Vagina (tissue), 2 donors: ENCODE results near the gene P3H2. TPM values are rescaled to one million over a fixed set of nuclear protein-coding genes. Genes with fewer than 3 reads are reported as not detected.

ENCODE experiments used
- DNase-seq, 2 donors: peaks; one replicate each; pipeline ENCODE4 v3.0.0-alpha.2; 2017; ENCODE audit errors: extremely low spot score in 2 of 2
- H3K27ac ChIP-seq: fragments of 200-600 bp; sonication (generic); one replicate; pipeline ENCODE4 v1.5.1; 2019
- H3K27me3 ChIP-seq: fragments of 200-600 bp; sonication (generic); one replicate; pipeline ENCODE4 v1.5.1; 2019
- H3K36me3 ChIP-seq, 2 donors: fragments of 200-600 bp; sonication (generic); one replicate each; pipeline ENCODE4 v1.5.1; 2017 to 2019
- H3K4me1 ChIP-seq: fragments of 200-600 bp; sonication (generic); one replicate; pipeline ENCODE4 v1.5.1; 2019
- H3K4me3 ChIP-seq, 2 donors: fragments of 200-600 bp; sonication (generic); 1 replicate in 1 of 2; 2 replicates in 1 of 2; pipeline ENCODE4 v1.5.1; 2016 to 2019
- H3K9me3 ChIP-seq: fragments of 200-600 bp; sonication (generic); one replicate; pipeline ENCODE4 v1.5.1; 2019
- POLR2A ChIP-seq, 2 donors: fragments of 450-650 bp; IDR thresholded peaks; one replicate each; pipeline ENCODE4 v1.6.1; 2017; ENCODE audit warnings: antibody characterized with exemption in 2 of 2, mild to moderate bottlenecking in 2 of 2, moderate library complexity in 2 of 2
- POLR2AphosphoS5 ChIP-seq, 2 donors: sonication (generic); formaldehyde crosslinking; IDR thresholded peaks; one replicate each; pipeline ENCODE4 v1.9.0; 2017; ENCODE audit warnings: antibody characterized with exemption in 2 of 2, mild to moderate bottlenecking in 2 of 2, low read depth in 1 of 2; ENCODE audit not compliant: insufficient read depth in 1 of 2
- intact Hi-C: fragments of 100-400 bp; cut with DNase I; formaldehyde crosslinking; loops from one replicate; pipeline ENCODE4 v1.15.1; 2023
- total RNA-seq: library from RNA; depleted of rRNA; stranded (reverse); fragments of >200 nt; gene quantifications from one replicate; pipeline ENCODE4 v1.2.3, GENCODE V29; 2016
- TF ChIP-seq, protein P1 (sequence below), 3 experiments: fragments of 450-650 bp in 2 of 3; fragments of 200-600 bp in 1 of 3; sonication (generic) in 1 of 3; IDR thresholded peaks; one replicate each; pipeline ENCODE4 v1.5.1; 2017 to 2019; ENCODE audit warnings: antibody characterized with exemption in 3 of 3, mild to moderate bottlenecking in 2 of 3, moderate library complexity in 2 of 3

P3H2 gene
- total RNA-seq, 1 donor from 2014 or later: 41.7 TPM

DNA sequence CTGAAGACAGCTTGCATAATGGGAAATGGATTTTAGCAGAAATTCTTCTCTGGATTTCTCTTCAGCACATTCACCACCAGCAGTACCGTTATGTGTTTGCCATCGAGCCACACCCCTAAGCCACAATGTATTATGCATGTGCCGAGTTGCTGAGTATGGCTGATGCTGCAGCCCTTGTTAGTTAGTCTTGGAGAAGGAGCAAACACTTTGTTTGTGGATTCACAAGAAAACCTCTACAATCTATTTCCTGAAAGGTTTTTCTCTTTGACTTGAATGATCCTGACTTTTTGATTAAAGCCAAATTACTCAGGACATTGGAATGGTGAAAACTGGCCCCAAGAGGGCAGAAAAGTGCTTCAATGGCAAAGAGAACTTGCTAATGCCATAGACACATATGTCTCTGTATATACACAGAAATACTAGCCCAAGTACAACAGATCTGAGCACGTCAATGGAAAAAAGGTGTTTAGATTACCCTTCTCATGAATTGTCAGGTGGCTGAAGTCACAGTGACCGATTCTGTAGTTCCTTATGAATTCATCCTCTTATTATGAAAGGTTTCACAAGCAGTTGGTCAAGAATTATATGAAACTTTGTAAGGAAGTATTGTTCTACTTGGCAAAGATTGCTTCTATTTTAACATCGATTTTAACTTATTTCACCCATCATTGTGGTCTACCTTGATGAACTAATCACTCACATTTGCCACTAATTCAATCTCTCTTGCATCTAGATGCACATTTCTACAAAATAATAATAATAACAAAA is 103.0 kb downstream of the P3H2 start:
- Histone ChIP-seq H3K4me3 (no peak overlapping the region), H3K4me1 (peaks cover 17% of the 10 kb centered on the region), H3K36me3 (no peaks in the 10 kb centered on the region), H3K9me3 (no peaks in the 10 kb centered on the region), H3K27me3 (no peaks in the 10 kb centered on the region), H3K27ac (no peak overlapping the region)
- intact Hi-C loops: no loop called here
- no peak for DNase-seq
- TF ChIP-seq POLR2AphosphoS5 (IDR thresholded peaks at IDR 0.05; ENCODE audit: insufficient read depth in 1 of 2, low read depth in 1 of 2): peak in 1 of 2 donors; percentile 53
- TF ChIP-seq POLR2A (IDR thresholded peaks at IDR 0.05): no peak

DNA sequence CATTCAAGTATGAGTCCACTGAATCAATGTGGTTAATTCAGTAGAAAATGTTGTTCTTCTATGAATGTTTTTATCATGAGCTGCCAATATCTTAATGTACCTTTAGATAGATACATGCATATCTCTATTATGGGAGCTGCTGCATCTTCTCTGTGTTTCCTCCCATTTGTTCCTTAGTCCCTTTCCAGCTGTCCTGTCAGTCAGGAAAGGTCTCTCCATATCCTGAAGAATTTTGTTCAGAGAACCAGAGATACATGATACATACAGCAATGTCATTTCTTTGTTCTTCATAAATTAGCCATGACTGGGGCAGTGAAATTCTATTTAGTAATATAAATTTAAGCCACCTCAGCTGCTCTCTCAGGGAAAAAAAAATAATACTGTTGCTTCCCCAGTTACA is 103.7 kb downstream of the P3H2 start:
- H3K9me3 ChIP-seq: no peaks in the 10 kb centered on the region
- H3K4me3 ChIP-seq: no peak overlapping the region
- no peak for TF ChIP-seq POLR2A (IDR thresholded peaks at IDR 0.05)
- no peak for TF ChIP-seq POLR2AphosphoS5 (IDR thresholded peaks at IDR 0.05; ENCODE audit: insufficient read depth in 1 of 2, low read depth in 1 of 2)
- TF ChIP-seq, protein P1, sequence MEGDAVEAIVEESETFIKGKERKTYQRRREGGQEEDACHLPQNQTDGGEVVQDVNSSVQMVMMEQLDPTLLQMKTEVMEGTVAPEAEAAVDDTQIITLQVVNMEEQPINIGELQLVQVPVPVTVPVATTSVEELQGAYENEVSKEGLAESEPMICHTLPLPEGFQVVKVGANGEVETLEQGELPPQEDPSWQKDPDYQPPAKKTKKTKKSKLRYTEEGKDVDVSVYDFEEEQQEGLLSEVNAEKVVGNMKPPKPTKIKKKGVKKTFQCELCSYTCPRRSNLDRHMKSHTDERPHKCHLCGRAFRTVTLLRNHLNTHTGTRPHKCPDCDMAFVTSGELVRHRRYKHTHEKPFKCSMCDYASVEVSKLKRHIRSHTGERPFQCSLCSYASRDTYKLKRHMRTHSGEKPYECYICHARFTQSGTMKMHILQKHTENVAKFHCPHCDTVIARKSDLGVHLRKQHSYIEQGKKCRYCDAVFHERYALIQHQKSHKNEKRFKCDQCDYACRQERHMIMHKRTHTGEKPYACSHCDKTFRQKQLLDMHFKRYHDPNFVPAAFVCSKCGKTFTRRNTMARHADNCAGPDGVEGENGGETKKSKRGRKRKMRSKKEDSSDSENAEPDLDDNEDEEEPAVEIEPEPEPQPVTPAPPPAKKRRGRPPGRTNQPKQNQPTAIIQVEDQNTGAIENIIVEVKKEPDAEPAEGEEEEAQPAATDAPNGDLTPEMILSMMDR (IDR thresholded peaks at IDR 0.05): no peak
- no peak overlapping the region for H3K27ac ChIP-seq
- no peak for DNase-seq
- intact Hi-C loops: no loop called here
- H3K27me3 ChIP-seq: no peaks in the 10 kb centered on the region
- H3K4me1 ChIP-seq: peaks cover 20% of the 10 kb centered on the region
- no peaks in the 10 kb centered on the region for H3K36me3 ChIP-seq

GRCh38 chr3:190014940-190015339 is 105.8 kb downstream of the P3H2 start:
- no peak overlapping the region for H3K4me3 ChIP-seq
- peaks cover 21% of the 10 kb centered on the region for H3K4me1 ChIP-seq
- no peak for DNase-seq
- H3K9me3 ChIP-seq: no peaks in the 10 kb centered on the region
- no peaks in the 10 kb centered on the region for H3K27me3 ChIP-seq
- H3K36me3 ChIP-seq: no peaks in the 10 kb centered on the region
- H3K27ac ChIP-seq: no peak overlapping the region
- no peak for TF ChIP-seq POLR2AphosphoS5 (IDR thresholded peaks at IDR 0.05; ENCODE audit: insufficient read depth in 1 of 2, low read depth in 1 of 2)
- TF ChIP-seq POLR2A (IDR thresholded peaks at IDR 0.05): no peak
- TF ChIP-seq, protein P1 (IDR thresholded peaks at IDR 0.05): no peak
- intact Hi-C loops: no loop called here

DNA sequence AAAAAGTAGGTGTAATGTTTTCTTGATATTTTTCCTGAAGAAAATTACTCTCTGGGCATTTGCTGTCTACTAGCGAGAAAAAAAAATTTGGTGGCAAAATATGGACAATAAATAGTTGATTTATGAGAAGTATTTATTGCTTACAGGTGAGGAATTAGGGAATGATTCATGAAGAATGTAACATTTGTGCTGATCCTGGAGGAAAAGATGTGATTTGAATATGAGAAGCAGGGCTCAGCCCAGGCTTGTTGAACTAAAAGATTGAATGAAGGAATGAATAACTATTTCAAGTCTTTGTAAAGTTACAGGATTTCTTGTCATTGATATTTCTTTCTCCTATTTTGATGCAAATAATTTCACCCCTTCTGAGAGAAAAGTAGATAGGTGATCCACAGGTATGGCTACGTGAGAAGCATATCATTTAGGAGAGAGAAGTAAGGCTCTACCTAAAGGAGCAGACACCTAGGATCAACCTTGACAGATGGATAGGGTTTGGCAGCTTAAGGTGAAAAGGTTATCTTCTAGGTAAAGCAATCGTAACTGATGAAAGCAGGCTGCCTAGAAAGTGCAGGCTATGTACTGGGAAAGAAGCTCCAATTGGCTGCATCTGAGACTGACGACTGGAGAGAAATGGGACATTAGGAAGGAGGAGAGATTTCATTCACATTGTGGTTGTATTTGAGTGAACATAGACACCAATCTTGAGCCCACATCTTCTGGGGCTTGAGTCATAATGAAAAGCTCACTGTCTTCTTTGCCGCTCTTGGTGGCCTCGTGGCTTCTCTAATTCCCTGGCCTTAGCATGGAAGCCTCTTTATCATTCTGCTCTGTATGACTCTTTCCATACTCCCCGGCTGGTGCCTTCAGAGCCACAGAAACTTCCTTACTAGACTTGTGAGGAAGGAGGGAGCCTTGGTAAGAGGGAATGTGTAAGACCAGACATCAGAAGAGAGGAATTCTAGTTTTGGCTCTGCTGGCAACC is 106.5 kb downstream of the P3H2 start:
- TF ChIP-seq, protein P1 (IDR thresholded peaks at IDR 0.05): no peak
- no peak for TF ChIP-seq POLR2AphosphoS5 (IDR thresholded peaks at IDR 0.05; ENCODE audit: insufficient read depth in 1 of 2, low read depth in 1 of 2)
- no peak for TF ChIP-seq POLR2A (IDR thresholded peaks at IDR 0.05)
- no peak overlapping the region for H3K27ac ChIP-seq
- peaks cover 21% of the 10 kb centered on the region for H3K4me1 ChIP-seq
- no peaks in the 10 kb centered on the region for H3K27me3 ChIP-seq
- intact Hi-C loops: no loop called here
- H3K36me3 ChIP-seq: no peaks in the 10 kb centered on the region
- H3K4me3 ChIP-seq: no peak overlapping the region
- DNase-seq: no peak
- no peaks in the 10 kb centered on the region for H3K9me3 ChIP-seq

DNA sequence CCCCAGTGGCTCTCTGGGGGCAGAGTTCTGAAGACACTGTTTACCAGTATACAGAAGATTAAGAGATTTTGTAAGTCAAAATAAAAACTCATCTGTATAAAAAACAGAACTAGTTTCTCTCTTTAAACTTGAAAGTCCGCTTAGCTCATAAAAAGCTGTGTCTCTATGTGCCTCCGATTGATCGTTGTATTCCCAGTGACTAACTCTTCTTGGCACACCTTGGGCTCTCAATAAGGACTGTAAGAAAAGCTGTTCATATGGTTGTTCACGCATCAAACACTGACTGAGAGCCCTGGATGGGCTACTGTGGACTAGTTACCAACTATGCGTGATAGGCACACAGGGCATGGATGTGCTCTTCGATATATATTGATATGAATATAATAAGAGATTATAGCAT is 107.9 kb downstream of the P3H2 start:
- H3K9me3 ChIP-seq: no peaks in the 10 kb centered on the region
- TF ChIP-seq POLR2A (IDR thresholded peaks at IDR 0.05) (no peak), POLR2AphosphoS5 (IDR thresholded peaks at IDR 0.05; ENCODE audit: insufficient read depth in 1 of 2, low read depth in 1 of 2) (no peak)
- TF ChIP-seq, protein P1 (IDR thresholded peaks at IDR 0.05): no peak
- intact Hi-C loops: no loop called here
- peaks cover 21% of the 10 kb centered on the region for H3K4me1 ChIP-seq
- H3K27ac ChIP-seq: peak overlapping the region; percentile 30
- H3K27me3 ChIP-seq: no peaks in the 10 kb centered on the region
- H3K4me3 ChIP-seq: no peak overlapping the region
- H3K36me3 ChIP-seq: no peaks in the 10 kb centered on the region
- no peak for DNase-seq
